H1 (cell line): ENCODE data around the gene MEF2B. TPM values are rescaled to one million over a fixed set of nuclear protein-coding genes. Genes with fewer than 3 reads are reported as not detected.

Experiments
- CTCF ChIA-PET: fragments of 300-600 bp; sonication (Branson Sonifier 250); formaldehyde crosslinking; loops from one replicate; lab custom pipeline; 2021; ENCODE audit not compliant: partially characterized antibody; lab: Charles Lee
- POLR2A ChIA-PET: fragments of 300-600 bp; sonication (Branson Sonifier 250); formaldehyde crosslinking; loops from one replicate; lab custom pipeline; 2021; ENCODE audit warnings: inconsistent platforms; ENCODE audit not compliant: partially characterized antibody; lab: Charles Lee
- DNase-seq, 2 experiments: peaks; one replicate each; pipeline versions ENCODE4 v3.0.0 to v3.0.0-alpha.2; 2010 to 2022; ENCODE audit warnings: low spot score in 2 of 2, low read depth in 1 of 2, mixed read lengths in 1 of 2
- FAIRE-seq: peaks from 2 replicates; lab custom pipeline; 2011; peaks lifted over from hg19 to GRCh38; lab: Jason Lieb, UNC
- H2AFZ ChIP-seq: 2 replicates; pipeline ENCODE4 v1.8.1; 2012; ENCODE audit warnings: low read length, inconsistent platforms
- H2AK5ac ChIP-seq: 2 replicates; pipeline ENCODE4 v1.6.1; 2013; ENCODE audit warnings: low read depth, low read length
- H2BK120ac ChIP-seq: replicated peaks from 2 replicates; pipeline ENCODE3; 2013; ENCODE audit warnings: low read depth, low read length, inconsistent platforms
- H2BK12ac ChIP-seq: 2 replicates; pipeline ENCODE4 v1.6.1; 2013; ENCODE audit warnings: low read depth, low read length
- H2BK15ac ChIP-seq: 2 replicates; pipeline ENCODE4 v1.6.1; 2013; ENCODE audit warnings: low read length
- H2BK20ac ChIP-seq: 2 replicates; pipeline ENCODE4 v1.6.1; 2013; ENCODE audit warnings: low read length
- H2BK5ac ChIP-seq: 2 replicates; pipeline ENCODE4 v1.6.1; 2013; ENCODE audit warnings: low read depth, low read length
- H3K14ac ChIP-seq: 2 replicates; pipeline ENCODE4 v1.6.1; 2013; ENCODE audit warnings: inconsistent platforms; ENCODE audit not compliant: insufficient read length
- H3K18ac ChIP-seq: 2 replicates; pipeline ENCODE4 v1.6.1; 2013; ENCODE audit warnings: low read length; ENCODE audit errors: extremely low read depth
- H3K23ac ChIP-seq: 2 replicates; pipeline ENCODE4 v1.6.1; 2013; ENCODE audit warnings: inconsistent platforms; ENCODE audit not compliant: insufficient read length
- H3K23me2 ChIP-seq: 2 replicates; pipeline ENCODE4 v1.6.1; 2013; ENCODE audit warnings: low read depth, low read length
- H3K27ac ChIP-seq: 2 replicates; pipeline ENCODE4 v1.6.1; 2011; ENCODE audit warnings: low read depth, low read length, inconsistent platforms
- H3K27me3 ChIP-seq, 4 experiments: replicated peaks in 1 of 4; 1 replicate in 1 of 4; 2 replicates in 3 of 4; pipeline versions ENCODE4 v1.6.1 to v1.8.1; 2011 to 2013; ENCODE audit warnings: low read length in 3 of 4, mild to moderate bottlenecking in 3 of 4, inconsistent platforms in 2 of 4, mixed read lengths in 2 of 4, moderate library complexity in 1 of 4; ENCODE audit not compliant: control insufficient read depth in 3 of 4, insufficient read depth in 3 of 4; ENCODE audit errors: extremely low read depth in 1 of 4
- H3K36me3 ChIP-seq, 4 experiments: 2 replicates each; pipeline versions ENCODE4 v1.6.1 to v1.8.1; 2011 to 2013; ENCODE audit warnings: mild to moderate bottlenecking in 4 of 4, low read length in 3 of 4, moderate library complexity in 2 of 4, control low read depth in 1 of 4, inconsistent platforms in 1 of 4; ENCODE audit not compliant: insufficient read depth in 4 of 4, control insufficient read depth in 2 of 4
- H3K4ac ChIP-seq: replicated peaks from 2 replicates; pipeline ENCODE3; 2013; ENCODE audit warnings: low read length, low read depth, mixed read lengths, inconsistent platforms; ENCODE audit not compliant: insufficient read length
- H3K4me1 ChIP-seq, 4 experiments: replicated peaks in 1 of 4; 1 replicate in 1 of 4; 2 replicates in 3 of 4; pipeline versions ENCODE4 v1.6.1 to v1.8.1; 2011 to 2013; ENCODE audit warnings: low read length in 3 of 4, inconsistent platforms in 2 of 4, mixed read lengths in 1 of 4; ENCODE audit not compliant: insufficient read depth in 4 of 4, control insufficient read depth in 3 of 4
- H3K4me2 ChIP-seq, 2 experiments: 2 replicates each; pipeline versions ENCODE4 v1.6.1 to v1.8.1; 2011 to 2013; ENCODE audit warnings: low read depth in 2 of 2, low read length in 2 of 2, control low read depth in 1 of 2, inconsistent platforms in 1 of 2, mild to moderate bottlenecking in 1 of 2; ENCODE audit not compliant: insufficient read depth in 1 of 2
- H3K4me3 ChIP-seq, 4 experiments: fragments of 200-600, 300-600 bp in 1 of 4; sonication (generic), shearing (Covaris generic), sonication (Bioruptor Twin) in 1 of 4; 2 replicates each; pipeline versions ENCODE4 v1.5.1 to v1.8.1; 2011 to 2016; ENCODE audit warnings: low read length in 4 of 4, low read depth in 3 of 4, control low read depth in 2 of 4, inconsistent platforms in 2 of 4, mild to moderate bottlenecking in 2 of 4, mixed read lengths in 1 of 4, moderate library complexity in 1 of 4; ENCODE audit not compliant: insufficient read depth in 2 of 4; ENCODE audit errors: extremely low read depth in 1 of 4
- H3K56ac ChIP-seq: replicated peaks from 2 replicates; pipeline ENCODE3; 2013; ENCODE audit warnings: low read depth, mild to moderate bottlenecking, mixed read lengths, low read length, inconsistent platforms; ENCODE audit not compliant: insufficient read length
- H3K79me1 ChIP-seq: 2 replicates; pipeline ENCODE4 v1.6.1; 2013; ENCODE audit warnings: low read depth, low read length, control low read depth
- H3K79me2 ChIP-seq, 2 experiments: 2 replicates each; pipeline versions ENCODE4 v1.6.1 to v1.8.1; 2012 to 2013; ENCODE audit warnings: low read length in 2 of 2, mild to moderate bottlenecking in 2 of 2, inconsistent platforms in 1 of 2; ENCODE audit not compliant: insufficient read depth in 2 of 2, control insufficient read depth in 1 of 2
- H3K9ac ChIP-seq, 4 experiments: replicated peaks in 1 of 4; 1 replicate in 1 of 4; 2 replicates in 3 of 4; pipeline versions ENCODE4 v1.6.1 to v1.8.1; 2011 to 2013; ENCODE audit warnings: low read depth in 3 of 4, low read length in 3 of 4, control low read depth in 2 of 4, mild to moderate bottlenecking in 2 of 4, moderate library complexity in 2 of 4, inconsistent platforms in 1 of 4; ENCODE audit errors: extremely low read depth in 1 of 4
- H3K9me3 ChIP-seq, 2 experiments: 2 replicates each; pipeline versions ENCODE4 v1.6.1 to v1.8.1; 2012 to 2013; ENCODE audit warnings: mild to moderate bottlenecking in 2 of 2, moderate library complexity in 2 of 2, control low read depth in 1 of 2, inconsistent platforms in 1 of 2, low read depth in 1 of 2, low read length in 1 of 2, mixed read lengths in 1 of 2; ENCODE audit not compliant: insufficient read depth in 2 of 2
- H4K20me1 ChIP-seq, 2 experiments: replicated peaks in 1 of 2; 2 replicates each; pipeline versions ENCODE3 to v1.8.1; 2011 to 2013; ENCODE audit warnings: inconsistent platforms in 2 of 2, low read length in 2 of 2, mild to moderate bottlenecking in 1 of 2; ENCODE audit not compliant: insufficient read depth in 2 of 2, control insufficient read depth in 1 of 2
- H4K5ac ChIP-seq: 2 replicates; pipeline ENCODE4 v1.6.1; 2013; ENCODE audit warnings: low read length, low read depth, mixed read lengths, inconsistent platforms; ENCODE audit not compliant: insufficient read length
- H4K8ac ChIP-seq: 2 replicates; pipeline ENCODE4 v1.8.0; 2013; ENCODE audit warnings: mild to moderate bottlenecking, moderate library complexity, low read length, inconsistent platforms; ENCODE audit not compliant: insufficient read depth; ENCODE audit errors: extremely low read depth
- H4K91ac ChIP-seq: replicated peaks from 2 replicates; pipeline ENCODE3; 2013; ENCODE audit warnings: low read length, mixed read lengths, inconsistent platforms; ENCODE audit not compliant: insufficient read length
- KDM1A ChIP-seq: fragments of 200-600, 300-600 bp; sonication (generic); IDR thresholded peaks from 2 replicates; pipeline ENCODE4 v1.7.1; 2016; ENCODE audit warnings: mild to moderate bottlenecking, low read length, borderline replicate concordance
- POLR2AphosphoS5 ChIP-seq: IDR thresholded peaks from 2 replicates; pipeline ENCODE4 v1.6.1; 2011; ENCODE audit warnings: low read depth, low read length
- TAF1 ChIP-seq: IDR thresholded peaks from 2 replicates; pipeline ENCODE4 v1.6.1; 2011; ENCODE audit warnings: mild to moderate bottlenecking, low read depth, low read length
- WGBS, 2 experiments: shearing (Covaris generic) in 1 of 2; methylation state at CpG; one replicate each; pipeline versions ENCODE4 v1.1.6 to v1.1.7; 2013 to 2015; ENCODE audit warnings: low lambda C conversion rate in 2 of 2, mixed read lengths in 2 of 2, inconsistent platforms in 1 of 2, low coverage in 1 of 2, missing lambda C conversion rate in 1 of 2; ENCODE audit not compliant: insufficient replicate concordance in 2 of 2, insufficient coverage in 1 of 2, insufficient read length in 1 of 2; ENCODE audit errors: extremely low coverage in 1 of 2, missing lambda C conversion rate in 1 of 2; 5-methylcytosine and 5-hydroxymethylcytosine counted together
- polyA plus RNA-seq, 7 experiments: library from polyadenylated mRNA; depleted of rRNA in 3 of 7; stranded (reverse) in 5 of 7; unstranded in 2 of 7; fragments of >200 nt in 5 of 7; fragments of 200-250 nt in 2 of 7; gene quantifications; 1 replicate in 5 of 7; 2 replicates in 1 of 7; 4 replicates in 1 of 7; pipeline versions ENCODE4 v1.2.1 to v1.2.3, GENCODE V29; 2011 to 2013; ENCODE audit warnings: missing spikeins in 2 of 7, mixed read lengths in 2 of 7
- total RNA-seq: library from RNA; stranded (reverse); fragmentation: NEBNext Ultra II Directional; extraction: Animal tissue kit (Norgen Biotek cat#: 25700); gene quantifications from 2 replicates; pipeline ENCODE4 v1.2.1, GENCODE V29; 2021

MEF2B gene
- total and polyA plus RNA-seq, 2 of the 8 experiments (the other 6 are each of a cell fraction or from before 2014, with no cell fraction given), result 2.8 to 3.7 TPM

GRCh38 chr19:19106056-19106551 lies 64.0 kb downstream of the MEF2B start:
- 28% methylated on average over 17 of the region's 25 CpGs; no CpG with 5 or more reads in 1 of the 2 experiments for WGBS, 2 experiments
- Histone ChIP-seq H3K18ac (peak overlapping the region; percentile 26), H2BK12ac (peak overlapping the region; percentile 88), H3K79me2 (no peaks in the 10 kb centered on the region), H2BK20ac (no peak overlapping the region), H3K23me2 (peaks cover 7% of the 10 kb centered on the region), H3K36me3 (no peaks in the 10 kb centered on the region), H3K79me1 (0 out of 2 replicates have a peak, but pooled peaks cover 2% of the 10 kb centered on the region), H4K8ac (peak overlapping the region; percentile 9; the same call in 1 of the 2 replicates), H2AK5ac (no peak overlapping the region), H3K27ac (peak overlapping the region; percentile 79), H3K56ac (peak overlapping the region; percentile 32), H3K9me3 (no peaks in the 10 kb centered on the region), H3K4me2 (peak overlapping the region; percentile 82 to 90), H3K14ac (no peak overlapping the region), H4K20me1 (no peaks in the 10 kb centered on the region), H4K5ac (peak overlapping the region; percentile 80), H3K23ac (no peak overlapping the region), H2BK15ac (no peak overlapping the region), H3K9ac (peak overlapping the region in 2 of 4 experiments; percentile 45 to 52; a peak in 4 of 7 replicates), H2AFZ (peak overlapping the region; percentile 0; the same call in 1 of the 2 replicates)
- peak in 1 of 2 experiments; percentile 79 for DNase-seq
- POLR2A ChIA-PET, result interaction anchor here (0.6 to 5.7 kb wide), 10 partner anchors 10 to 53 kb away, joined by 3 to 31 read pairs (median 6); partner anchors contain the start of gene SLC25A42
- TF ChIP-seq KDM1A (0 out of 2 replicates have a peak, but pooled peaks have one; percentile 5), POLR2AphosphoS5 (no peak), TAF1 (0 out of 2 replicates have a peak, but pooled peaks have one; percentile 3)
- TF ChIP-seq, all 59 proteins: peak for 2
- no peak overlapping the region for H3K4ac ChIP-seq
- H3K4me1 ChIP-seq, result peaks cover 0 to 14% (median 9%) of the 10 kb centered on the region in 4 experiments; a peak in 6 of 7 replicates
- peak overlapping the region; percentile 10 to 76 (median 39); a peak in 7 of 8 replicates for H3K4me3 ChIP-seq
- peak overlapping the region; percentile 36 for H4K91ac ChIP-seq
- peak overlapping the region; percentile 73 for H2BK5ac ChIP-seq
- no peaks in the 10 kb centered on the region for H3K27me3 ChIP-seq
- no peak for FAIRE-seq
- no peak overlapping the region for H2BK120ac ChIP-seq
- CTCF ChIA-PET, result interaction anchor here (0.6 to 3.4 kb wide), 4 partner anchors 10 to 122 kb away, joined by 3 to 16 read pairs (median 4); no protein-coding TSS in a partner anchor
